Thyroid gland (tissue), 4 donors: Measurements from ENCODE around the gene KIF3B. TPM values are rescaled to one million over a fixed set of nuclear protein-coding genes. Genes with fewer than 3 reads are reported as not detected.
"Not testable (repeated sequence)": the region's sequence is repeated elsewhere in the genome, so short reads cannot be mapped to it uniquely, and the experiment has no call there.

Source experiments
- DNase-seq, 2 donors: peaks; one replicate each; pipeline ENCODE4 v3.0.0-alpha.2; 2019
- H3K27ac ChIP-seq, 3 donors: fragments of 200-600 bp; sonication (generic); 1 replicate in 2 of 3; 2 replicates in 1 of 3; pipeline ENCODE4 v1.5.1; 2016 to 2019; ENCODE audit warnings: mild to moderate bottlenecking in 1 of 3, moderate library complexity in 1 of 3
- H3K27me3 ChIP-seq: fragments of 200-600 bp; sonication (generic); one replicate; pipeline ENCODE4 v1.5.1; 2019
- H3K36me3 ChIP-seq, 2 donors: fragments of 200-600 bp; sonication (generic); one replicate each; pipeline ENCODE4 v1.5.1; 2016 to 2019
- H3K4me1 ChIP-seq, 2 donors: fragments of 200-600 bp; sonication (generic); one replicate each; pipeline ENCODE4 v1.5.1; 2017 to 2019
- H3K4me3 ChIP-seq, 3 donors: fragments of 200-600 bp; sonication (generic); replicated peaks in 1 of 3; 1 replicate in 2 of 3; 2 replicates in 1 of 3; pipeline ENCODE4 v1.5.1; 2016; ENCODE audit warnings: mild to moderate bottlenecking in 1 of 3
- H3K9me3 ChIP-seq: fragments of 200-600 bp; sonication (generic); one replicate; pipeline ENCODE4 v1.5.1; 2017
- CTCF ChIP-seq, 6 experiments: fragments of 200-600 bp in 3 of 6; fragments of 450-650 bp in 3 of 6; sonication (generic) in 3 of 6; IDR thresholded peaks; one replicate each; pipeline ENCODE4 v1.5.1; 2016 to 2019; ENCODE audit warnings: antibody characterized with exemption in 6 of 6, mild to moderate bottlenecking in 2 of 6, inconsistent platforms in 1 of 6, moderate library complexity in 1 of 6
- POLR2A ChIP-seq, 2 donors: fragments of 450-650 bp; IDR thresholded peaks; one replicate each; pipeline ENCODE4 v1.6.1; 2017; ENCODE audit warnings: antibody characterized with exemption in 2 of 2, mild to moderate bottlenecking in 2 of 2, moderate library complexity in 1 of 2
- WGBS, 2 donors: methylation state at CpG; one replicate each; pipeline ENCODE4 v1.1.5; 2017; 5-methylcytosine and 5-hydroxymethylcytosine counted together
- intact Hi-C: fragments of 100-400 bp; cut with DNase I; formaldehyde crosslinking; loops from one replicate; pipeline ENCODE4 v1.15.1; 2023
- total RNA-seq, 4 donors: library from RNA; depleted of rRNA; stranded (reverse); fragments of >200 nt; gene quantifications; one replicate each; pipeline ENCODE4 v1.2.3, GENCODE V29; 2016

KIF3B gene
- total RNA-seq, 4 donors from 2014 or later: 31.0 to 35.5 (median 32.7) TPM

DNA sequence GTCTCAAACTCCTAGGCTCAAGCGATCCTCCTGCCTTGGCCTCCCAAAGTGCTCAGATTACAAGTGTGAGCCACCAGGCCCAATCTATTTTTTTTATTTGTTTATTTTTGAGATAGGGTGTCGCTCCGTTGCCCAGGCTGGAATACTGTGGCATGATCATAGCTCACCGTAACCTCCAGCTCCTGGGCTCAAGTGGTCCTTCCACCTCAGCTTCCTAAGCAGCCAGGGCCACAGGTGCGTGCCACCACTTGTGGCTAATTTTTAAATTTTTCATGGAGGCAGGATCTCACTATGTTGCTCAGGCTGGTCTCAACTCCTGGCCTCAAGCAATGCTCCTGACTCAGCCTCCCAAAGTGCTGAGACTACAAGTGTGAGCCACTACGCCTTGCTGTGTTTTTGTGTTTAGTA is 9.8 kb downstream of the KIF3B start:
- H3K9me3 ChIP-seq: no peaks in the 10 kb centered on the region
- 98 to 99% methylated on average over 6 of the region's 6 CpGs for WGBS, 2 donors
- no peak for DNase-seq
- intact Hi-C loops: no loop called here
- no peak overlapping the region for H3K4me3 ChIP-seq
- H3K36me3 ChIP-seq: no peaks in the 10 kb centered on the region
- H3K27me3 ChIP-seq: no peaks in the 10 kb centered on the region
- TF ChIP-seq CTCF (IDR thresholded peaks at IDR 0.05) (no peak), POLR2A (IDR thresholded peaks at IDR 0.05) (no peak)
- peaks cover 31 to 36% of the 10 kb centered on the region in 2 donors for H3K4me1 ChIP-seq
- no peak overlapping the region for H3K27ac ChIP-seq

DNA sequence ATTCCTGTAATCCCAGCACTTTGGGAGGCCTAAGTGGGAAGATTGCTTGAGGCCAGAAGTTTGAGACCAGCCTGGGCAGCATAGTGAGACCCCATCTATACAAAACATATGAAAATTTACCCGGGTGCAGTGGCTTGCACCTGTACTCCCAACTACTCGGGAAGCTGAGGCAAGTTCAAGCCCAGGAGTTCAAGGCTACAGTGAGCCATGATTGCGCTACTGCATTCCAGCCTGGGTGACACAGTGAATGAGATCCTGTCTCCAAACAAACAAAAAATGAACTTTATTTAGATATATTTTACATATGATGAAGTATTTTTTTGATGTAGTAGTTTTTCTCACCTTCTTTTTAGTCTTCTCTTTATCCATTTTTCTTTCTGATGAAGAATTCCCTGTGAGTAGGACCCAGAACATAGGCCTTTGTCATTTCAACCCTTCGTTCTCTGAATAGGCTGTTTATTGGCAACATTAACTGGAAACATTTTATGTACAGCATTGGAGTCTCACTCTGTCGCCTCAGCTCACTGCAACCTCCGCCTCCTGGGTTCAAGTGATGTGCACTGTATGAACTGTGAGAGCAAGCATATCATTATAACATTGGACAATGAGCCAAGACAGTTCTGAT is 10.9 kb downstream of the KIF3B start:
- H3K36me3 ChIP-seq: no peaks in the 10 kb centered on the region
- intact Hi-C loops: no loop called here
- no peak overlapping the region for H3K4me3 ChIP-seq
- no peak for DNase-seq
- peaks cover 26 to 33% of the 10 kb centered on the region in 2 donors for H3K4me1 ChIP-seq
- no peaks in the 10 kb centered on the region for H3K9me3 ChIP-seq
- no peak overlapping the region for H3K27ac ChIP-seq
- no peaks in the 10 kb centered on the region for H3K27me3 ChIP-seq
- no peak for TF ChIP-seq POLR2A (IDR thresholded peaks at IDR 0.05)
- TF ChIP-seq CTCF (IDR thresholded peaks at IDR 0.05): no peak
- 82 to 92% methylated on average over 6 of the region's 6 CpGs for WGBS, 2 donors

DNA sequence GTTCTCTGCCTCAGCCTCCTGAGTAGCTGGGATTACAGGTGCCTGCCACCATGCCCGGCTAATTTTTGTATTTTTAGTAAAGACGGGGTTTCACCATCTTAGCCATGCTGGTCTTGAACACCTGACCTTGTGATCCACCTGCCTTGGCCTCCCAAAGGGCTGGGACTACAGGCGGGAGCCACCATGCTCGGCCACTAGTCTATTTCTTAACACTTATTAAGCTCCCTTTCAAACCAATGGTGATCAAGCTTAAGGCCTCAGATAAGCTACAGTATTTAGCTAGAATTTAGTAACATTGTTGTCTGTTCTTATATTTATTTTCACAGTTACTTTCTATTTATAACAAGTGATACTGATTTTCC is 11.8 kb downstream of the KIF3B start:
- Histone ChIP-seq H3K4me1 (peaks cover 33 to 39% of the 10 kb centered on the region in 2 donors), H3K27ac (peak overlapping the region in 2 of 3 donors; percentile 3 to 64)
- H3K4me3 ChIP-seq, H3K36me3 ChIP-seq, DNase-seq, H3K9me3 ChIP-seq, H3K27me3 ChIP-seq, intact Hi-C loops: not testable (repeated sequence)
- WGBS, 2 donors: 96 to 99% methylated on average over 4 of the region's 4 CpGs

DNA sequence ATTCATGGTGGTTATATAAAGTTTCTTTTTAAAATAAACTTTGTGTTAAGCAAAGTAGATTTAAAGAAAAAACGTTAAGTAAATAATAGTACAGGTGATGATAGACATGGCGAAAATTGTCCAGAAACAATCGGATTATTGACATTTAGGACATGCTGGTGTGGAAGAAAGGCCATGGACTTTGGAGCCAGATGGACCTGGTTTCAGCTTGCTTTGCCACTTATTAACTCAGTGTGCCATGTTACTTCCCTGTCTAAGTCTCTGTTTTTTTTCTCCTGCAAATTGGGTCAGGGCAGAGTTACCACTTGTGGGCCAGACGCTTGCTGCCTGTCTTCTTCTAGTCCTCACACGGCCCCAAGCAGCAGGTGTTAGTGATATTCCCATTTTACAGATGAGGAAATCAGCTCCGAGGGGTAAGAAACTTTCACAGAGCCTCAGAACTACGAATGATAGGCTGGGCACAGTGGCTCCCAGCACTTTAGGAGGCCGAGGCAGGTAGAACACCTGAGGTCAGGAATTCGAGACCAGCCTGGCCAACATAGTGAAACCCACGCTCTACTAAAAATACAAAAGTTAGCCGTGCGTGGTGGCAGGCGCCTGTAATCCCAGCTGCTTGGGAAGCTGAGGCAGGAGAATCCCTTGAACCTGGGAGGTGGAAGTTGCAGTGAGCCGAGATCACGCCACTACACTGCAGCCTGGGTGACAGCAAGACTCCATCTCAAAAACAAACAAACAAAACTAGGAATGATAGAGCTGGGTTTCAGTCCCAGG is 12.4 kb downstream of the KIF3B start:
- intact Hi-C loops: no loop called here
- TF ChIP-seq POLR2A (IDR thresholded peaks at IDR 0.05) (no peak), CTCF (IDR thresholded peaks at IDR 0.05) (no peak)
- peak; percentile 27 to 31 for DNase-seq
- 84 to 86% methylated on average over 15 of the region's 15 CpGs for WGBS, 2 donors
- peaks cover 37 to 40% of the 10 kb centered on the region in 2 donors for H3K4me1 ChIP-seq
- H3K27ac ChIP-seq: peak overlapping the region in 2 of 3 donors; percentile 3 to 64
- no peaks in the 10 kb centered on the region for H3K9me3 ChIP-seq
- H3K36me3 ChIP-seq: no peaks in the 10 kb centered on the region
- H3K4me3 ChIP-seq: no peak overlapping the region
- no peaks in the 10 kb centered on the region for H3K27me3 ChIP-seq

GRCh38 chr20:32291166-32291565 is 13.7 kb downstream of the KIF3B start:
- no peak overlapping the region for H3K4me3 ChIP-seq
- peaks cover 36 to 39% of the 10 kb centered on the region in 2 donors for H3K4me1 ChIP-seq
- TF ChIP-seq CTCF (IDR thresholded peaks at IDR 0.05) (no peak), POLR2A (IDR thresholded peaks at IDR 0.05) (no peak)
- intact Hi-C loops: no loop called here
- no peaks in the 10 kb centered on the region for H3K27me3 ChIP-seq
- no peaks in the 10 kb centered on the region for H3K9me3 ChIP-seq
- no peak for DNase-seq
- H3K27ac ChIP-seq: no peak overlapping the region
- 92 to 95% methylated on average over 1 of the region's 1 CpG for WGBS, 2 donors
- H3K36me3 ChIP-seq: no peaks in the 10 kb centered on the region
